ENCODE measurements around the gene ZC3H14. TPM values are rescaled to one million over a fixed set of nuclear protein-coding genes. Genes with fewer than 3 reads are reported as not detected.

Gene ZC3H14
- total and polyA plus RNA-seq, 9 of the 15 experiments (the other 6 are each of a cell fraction or from before 2014, with no cell fraction given) = 21.1 to 109 (median 45.3) TPM

DNA sequence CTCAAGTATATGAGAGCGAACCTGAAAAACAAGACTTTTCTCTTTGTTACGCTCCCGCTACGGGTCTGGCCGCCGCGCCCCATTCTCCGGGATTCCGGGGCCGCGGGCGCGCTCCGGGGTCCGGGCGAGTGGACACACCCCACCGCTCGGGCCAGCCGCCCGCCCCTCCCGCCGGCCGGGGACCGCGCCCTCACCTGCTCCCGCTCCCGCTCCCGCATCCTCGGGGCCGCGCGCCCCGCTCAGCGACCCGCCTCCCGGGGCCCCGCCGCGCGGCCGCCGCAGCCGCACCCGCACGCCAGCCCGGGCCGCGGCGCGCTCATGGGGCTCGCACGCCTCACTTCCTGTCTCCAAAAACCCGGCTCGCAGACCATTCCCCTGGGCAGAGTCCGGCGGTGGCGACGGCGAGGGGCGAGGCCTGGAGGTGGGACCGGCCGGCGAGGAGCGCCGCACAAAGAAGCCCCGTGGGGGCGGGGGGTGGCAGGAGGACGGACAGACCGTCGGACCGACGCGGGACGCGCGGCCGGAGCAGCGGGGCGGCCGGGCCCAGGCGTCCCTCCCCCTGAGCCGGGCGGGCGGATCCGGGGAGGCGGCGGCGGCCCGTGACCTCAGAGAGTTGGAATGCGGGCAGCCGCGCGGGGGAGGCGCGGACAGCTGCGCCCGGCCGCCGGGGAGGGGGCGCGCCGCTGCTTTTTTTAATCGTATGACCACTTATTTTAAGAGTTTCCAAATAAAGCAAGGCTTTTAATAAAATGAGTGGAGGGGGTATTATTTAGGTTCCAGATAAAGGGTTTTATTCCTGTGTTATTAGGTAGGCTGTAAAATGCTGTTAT lies 8.2 kb upstream of the ZC3H14 start, which contains the start of gene PTPN21:
TSS of gene PTPN21 (minus strand) at position 551 of the 830 bp plus-strand sequence. CDS start 4,590 bp downstream, outside the sequence.
- Histone ChIP-seq H3K27ac (ENCODE audit: extremely low read depth, low read depth, low read length) (peak within 1 kb of the TSS; percentile 55; the same call in 1 of the 3 replicates), H3K27me3 (ENCODE audit: control insufficient read depth in 2 of 2, insufficient read depth in 2 of 2, low read length in 2 of 2) (no peaks in the 10 kb centered on the region), H2AFZ (ENCODE audit: low read depth, low read length) (peak within 1 kb of the TSS; percentile 83), H3K4me2 (ENCODE audit: insufficient read depth, low read length) (peak within 1 kb of the TSS; percentile 70), H3K9me1 (ENCODE audit: control insufficient read depth, insufficient read depth, low read length) (no peaks in the 10 kb centered on the region), H4K20me1 (replicated peaks; ENCODE audit: control insufficient read depth, insufficient read depth, low read length) (no peaks in the 10 kb centered on the region), H3K9me3 (replicated peaks; ENCODE audit: control insufficient read depth, insufficient read depth, low read depth, low read length) (no peaks in the 10 kb centered on the region), H3K36me3 (ENCODE audit: control insufficient read depth, insufficient read depth, low read length) (no peaks in the 10 kb centered on the region), H3K4me3 (peak within 1 kb of the TSS; percentile 59), H3K79me2 (ENCODE audit: control insufficient read depth, insufficient read depth, low read length) (no peaks in the 10 kb centered on the region), H3K9ac (ENCODE audit: insufficient read depth in 1 of 2, low read depth in 2 of 2, low read length in 2 of 2) (peak within 1 kb of the TSS; percentile 60 to 90), H3K4me1 (replicated peaks in 1 of 2; ENCODE audit: control insufficient read depth in 2 of 2, insufficient read depth in 2 of 2, low read length in 2 of 2) (peaks cover 0 to 15% of the 10 kb centered on the region in 2 experiments; a peak in 3 of 5 replicates)
- 0% methylated on average over 11 of the region's 103 CpGs for WGBS (ENCODE audit: insufficient coverage, low coverage, missing lambda C conversion rate)
- in situ Hi-C loops (cut with MboI) (loop anchor here (25.0 kb wide), 1 partner anchor 567 kb away; the partner anchor contains the start of gene GALC), intact Hi-C loops (cut with micrococcal nuclease) (loop anchor here (1.0 kb wide), 1 partner anchor 62 kb away; no protein-coding TSS in a partner anchor)
- ATAC-seq (peak; percentile 91), DNase-seq (ENCODE audit: extremely low read depth in 1 of 4, low spot score in 3 of 4) (peak; percentile 76 to 83 (median 81)), FAIRE-seq (no peak)
- POLR2A ChIA-PET = interaction anchor here (0.7 kb wide), 1 partner anchor 901 kb away, joined by 3 read pairs; no protein-coding TSS in a partner anchor
- no TSS peak for BruUV-seq (replicated peaks)
- CTCF ChIA-PET (ENCODE audit: low intra/inter-chr PET ratio) = no interaction called here
- TF ChIP-seq, protein P1, sequence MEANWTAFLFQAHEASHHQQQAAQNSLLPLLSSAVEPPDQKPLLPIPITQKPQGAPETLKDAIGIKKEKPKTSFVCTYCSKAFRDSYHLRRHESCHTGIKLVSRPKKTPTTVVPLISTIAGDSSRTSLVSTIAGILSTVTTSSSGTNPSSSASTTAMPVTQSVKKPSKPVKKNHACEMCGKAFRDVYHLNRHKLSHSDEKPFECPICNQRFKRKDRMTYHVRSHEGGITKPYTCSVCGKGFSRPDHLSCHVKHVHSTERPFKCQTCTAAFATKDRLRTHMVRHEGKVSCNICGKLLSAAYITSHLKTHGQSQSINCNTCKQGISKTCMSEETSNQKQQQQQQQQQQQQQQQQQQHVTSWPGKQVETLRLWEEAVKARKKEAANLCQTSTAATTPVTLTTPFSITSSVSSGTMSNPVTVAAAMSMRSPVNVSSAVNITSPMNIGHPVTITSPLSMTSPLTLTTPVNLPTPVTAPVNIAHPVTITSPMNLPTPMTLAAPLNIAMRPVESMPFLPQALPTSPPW (CRISPR knock-in tag; IDR thresholded peaks at IDR 0.05) = peak; percentile 80
- no peak for TF ChIP-seq SAP30 (IDR thresholded peaks at IDR 0.05; ENCODE audit: borderline replicate concordance, insufficient read depth, low read depth, low read length, poor library complexity, severe bottlenecking)
- peak; percentile 93 to 97 for TF ChIP-seq TEAD1 (CRISPR knock-in tag; IDR thresholded peaks at IDR 0.05)
- TF ChIP-seq CSDE1 (IDR thresholded peaks at IDR 0.05) = no peak
- TF ChIP-seq MECOM (CRISPR knock-in tag; IDR thresholded peaks at IDR 0.05) = no peak
- no peak for TF ChIP-seq ZNF146 (CRISPR knock-in tag; IDR thresholded peaks at IDR 0.05; ENCODE audit: unreplicated experiment)
- 0 out of 2 replicates have a peak, but pooled peaks have one; percentile 8 for TF ChIP-seq MYC (IDR thresholded peaks at IDR 0.05; ENCODE audit: low read depth, low read length)
- TF ChIP-seq MYC (CRISPR knock-in tag; IDR thresholded peaks at IDR 0.05; ENCODE audit: borderline replicate concordance, low read depth) = no peak
- no peak for TF ChIP-seq NR1H2 (CRISPR knock-in tag; IDR thresholded peaks at IDR 0.05)
- TF ChIP-seq BHLHE40 (IDR thresholded peaks at IDR 0.05; ENCODE audit: low read length) = 0 out of 2 replicates have a peak, but pooled peaks have one; percentile 10
- TF ChIP-seq, protein P2, sequence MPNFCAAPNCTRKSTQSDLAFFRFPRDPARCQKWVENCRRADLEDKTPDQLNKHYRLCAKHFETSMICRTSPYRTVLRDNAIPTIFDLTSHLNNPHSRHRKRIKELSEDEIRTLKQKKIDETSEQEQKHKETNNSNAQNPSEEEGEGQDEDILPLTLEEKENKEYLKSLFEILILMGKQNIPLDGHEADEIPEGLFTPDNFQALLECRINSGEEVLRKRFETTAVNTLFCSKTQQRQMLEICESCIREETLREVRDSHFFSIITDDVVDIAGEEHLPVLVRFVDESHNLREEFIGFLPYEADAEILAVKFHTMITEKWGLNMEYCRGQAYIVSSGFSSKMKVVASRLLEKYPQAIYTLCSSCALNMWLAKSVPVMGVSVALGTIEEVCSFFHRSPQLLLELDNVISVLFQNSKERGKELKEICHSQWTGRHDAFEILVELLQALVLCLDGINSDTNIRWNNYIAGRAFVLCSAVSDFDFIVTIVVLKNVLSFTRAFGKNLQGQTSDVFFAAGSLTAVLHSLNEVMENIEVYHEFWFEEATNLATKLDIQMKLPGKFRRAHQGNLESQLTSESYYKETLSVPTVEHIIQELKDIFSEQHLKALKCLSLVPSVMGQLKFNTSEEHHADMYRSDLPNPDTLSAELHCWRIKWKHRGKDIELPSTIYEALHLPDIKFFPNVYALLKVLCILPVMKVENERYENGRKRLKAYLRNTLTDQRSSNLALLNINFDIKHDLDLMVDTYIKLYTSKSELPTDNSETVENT (CRISPR knock-in tag; IDR thresholded peaks at IDR 0.05) = no peak
- peak; percentile 68 for TF ChIP-seq CTBP1 (IDR thresholded peaks at IDR 0.05; ENCODE audit: borderline replicate concordance)
- peak; percentile 57; the same call in 1 of the 2 replicates for TF ChIP-seq NCOA6 (IDR thresholded peaks at IDR 0.05)
- no peak for TF ChIP-seq BCOR (IDR thresholded peaks at IDR 0.05)
- TF ChIP-seq ATF7 (IDR thresholded peaks at IDR 0.05) = peak; percentile 91
- peak; percentile 73 for TF ChIP-seq SMAD4 (CRISPR knock-in tag; conservative IDR thresholded peaks at IDR 0.05)
- peak; percentile 80 for TF ChIP-seq CCNT2 (IDR thresholded peaks at IDR 0.05; ENCODE audit: borderline replicate concordance, extremely low read depth, insufficient read length, low read depth, low read length)
- TF ChIP-seq TEAD4 (IDR thresholded peaks at IDR 0.05; ENCODE audit: low read length) = peak; percentile 69
- no peak for TF ChIP-seq TEAD4 (CRISPR knock-in tag; IDR thresholded peaks at IDR 0.05; ENCODE audit: borderline replicate concordance)

Measured in K562 (cell line).